IMR-90 (cell line): Measurements from ENCODE around the gene ARPC5L. TPM values are rescaled to one million over a fixed set of nuclear protein-coding genes. Genes with fewer than 3 reads are reported as not detected.

Source experiments
- ATAC-seq: fragments of 200-7000 bp; cut with Tn5 transposase; 2 replicates; pipeline ENCODE4 v1.9.1; 2020; ENCODE audit warnings: low read depth, mild to moderate bottlenecking, moderate library complexity
- BruUV-seq: library from RNA; stranded (reverse); fragments of 400-500 nt; replicated peaks from 2 replicates; lab custom pipeline; 2021; lab: Mats Ljungman, UMichigan
- CTCF ChIA-PET: fragments of 300-600 bp; formaldehyde crosslinking; extraction: SDS; loops from one replicate; lab custom pipeline; 2021; ENCODE audit warnings: antibody characterized with exemption; lab: Yijun Ruan, JAX
- POLR2A ChIA-PET: fragments of 300-600 bp; sonication (Branson Sonifier 250); formaldehyde crosslinking; loops from one replicate; lab custom pipeline; 2022; ENCODE audit warnings: antibody characterized with exemption; ENCODE audit not compliant: unreplicated experiment; lab: Charles Lee
- DNase-seq: peaks from one replicate; pipeline ENCODE4 v3.0.0; 2013
- H2AFZ ChIP-seq: replicated peaks from 2 replicates; pipeline ENCODE3; 2013; ENCODE audit warnings: low read length, mild to moderate bottlenecking; ENCODE audit not compliant: poor library complexity
- H2AK5ac ChIP-seq: 2 replicates; pipeline ENCODE4 v1.6.1; 2013; ENCODE audit warnings: low read depth, low read length, inconsistent platforms
- H2AK9ac ChIP-seq: replicated peaks from 2 replicates; pipeline ENCODE3; 2013; ENCODE audit warnings: mild to moderate bottlenecking, low read depth, low read length, moderate library complexity; ENCODE audit not compliant: poor library complexity
- H2BK120ac ChIP-seq: 2 replicates; pipeline ENCODE4 v1.6.1; 2013; ENCODE audit warnings: low read depth, low read length, inconsistent platforms
- H2BK15ac ChIP-seq: 3 replicates; pipeline ENCODE4 v1.6.1; 2013; ENCODE audit warnings: low read depth, low read length, inconsistent platforms
- H2BK20ac ChIP-seq: 2 replicates; pipeline ENCODE4 v1.6.1; 2013; ENCODE audit warnings: low read depth, mild to moderate bottlenecking, inconsistent platforms, low read length, moderate library complexity
- H2BK5ac ChIP-seq: 2 replicates; pipeline ENCODE4 v1.6.1; 2013; ENCODE audit warnings: mild to moderate bottlenecking, low read depth, low read length, inconsistent platforms; ENCODE audit not compliant: poor library complexity, severe bottlenecking
- H3K14ac ChIP-seq: replicated peaks from 2 replicates; pipeline ENCODE4 v1.6.1; 2013; ENCODE audit warnings: low read depth, low read length, inconsistent platforms
- H3K18ac ChIP-seq: 2 replicates; pipeline ENCODE4 v1.6.1; 2013; ENCODE audit warnings: low read depth, low read length, control low read depth
- H3K23ac ChIP-seq: 2 replicates; pipeline ENCODE4 v1.6.1; 2013; ENCODE audit warnings: low read depth, low read length, inconsistent platforms
- H3K27ac ChIP-seq: 2 replicates; pipeline ENCODE4 v1.5.1; 2013; ENCODE audit warnings: mild to moderate bottlenecking, control low read depth, low read length; ENCODE audit not compliant: insufficient read depth
- H3K27me3 ChIP-seq: 2 replicates; pipeline ENCODE4 v1.6.1; 2013; ENCODE audit warnings: low read length; ENCODE audit not compliant: control insufficient read depth, insufficient read depth
- H3K36me3 ChIP-seq: 2 replicates; pipeline ENCODE4 v1.6.1; 2013; ENCODE audit warnings: low read length, mixed read lengths; ENCODE audit not compliant: control insufficient read depth, insufficient read depth
- H3K4ac ChIP-seq: 2 replicates; pipeline ENCODE4 v1.6.1; 2013; ENCODE audit warnings: low read depth, low read length, inconsistent platforms
- H3K4me1 ChIP-seq: 2 replicates; pipeline ENCODE4 v1.6.1; 2013; ENCODE audit warnings: low read length, mixed read lengths; ENCODE audit not compliant: control insufficient read depth, insufficient read depth
- H3K4me2 ChIP-seq: 2 replicates; pipeline ENCODE4 v1.6.1; 2013; ENCODE audit warnings: low read depth, mild to moderate bottlenecking, control low read depth, low read length, moderate library complexity
- H3K4me3 ChIP-seq: 2 replicates; pipeline ENCODE4 v1.5.1; 2013; ENCODE audit warnings: low read depth, mild to moderate bottlenecking, control low read depth, low read length, moderate library complexity; ENCODE audit not compliant: insufficient read depth
- H3K56ac ChIP-seq: 2 replicates; pipeline ENCODE4 v1.6.1; 2013; ENCODE audit warnings: low read length, inconsistent platforms; ENCODE audit not compliant: insufficient read depth; ENCODE audit errors: extremely low read depth
- H3K79me1 ChIP-seq, 2 experiments: 2 replicates each; pipeline ENCODE4 v1.6.1; 2013; ENCODE audit warnings: low read length in 2 of 2, inconsistent platforms in 1 of 2, low read depth in 1 of 2
- H3K9ac ChIP-seq: 2 replicates; pipeline ENCODE4 v1.6.1; 2013; ENCODE audit warnings: low read depth, low read length, control low read depth
- H3K9me1 ChIP-seq: 2 replicates; pipeline ENCODE4 v1.6.1; 2013; ENCODE audit warnings: low read length, inconsistent platforms; ENCODE audit not compliant: insufficient read depth
- H3K9me3 ChIP-seq: 2 replicates; pipeline ENCODE4 v1.6.1; 2013; ENCODE audit warnings: low read length; ENCODE audit not compliant: control insufficient read depth, insufficient read depth
- H4K20me1 ChIP-seq: 2 replicates; pipeline ENCODE4 v1.6.1; 2013; ENCODE audit warnings: low read length, inconsistent platforms; ENCODE audit not compliant: insufficient read depth
- H4K5ac ChIP-seq: 2 replicates; pipeline ENCODE4 v1.6.1; 2013; ENCODE audit warnings: mild to moderate bottlenecking, low read depth, low read length, control low read depth
- H4K8ac ChIP-seq, 2 experiments: 2 replicates each; pipeline ENCODE4 v1.6.1; 2013; ENCODE audit warnings: low read depth in 2 of 2, low read length in 2 of 2, control low read depth in 1 of 2, inconsistent platforms in 1 of 2
- H4K91ac ChIP-seq: 2 replicates; pipeline ENCODE4 v1.6.1; 2013; ENCODE audit warnings: low read depth, low read length, inconsistent platforms; ENCODE audit not compliant: insufficient read depth
- MAZ ChIP-seq: IDR thresholded peaks from 2 replicates; pipeline ENCODE4 v1.6.1; 2012; ENCODE audit warnings: low read depth, mild to moderate bottlenecking, low read length, improper control_type of control experiment, moderate library complexity, borderline replicate concordance
- SMC3 ChIP-seq: fragments of 150-350 bp; IDR thresholded peaks from 2 replicates; pipeline ENCODE4 v1.6.1; 2016; ENCODE audit warnings: low read depth, mild to moderate bottlenecking, antibody characterized with exemption, low read length, moderate library complexity
- USF2 ChIP-seq: fragments of 150-350 bp; IDR thresholded peaks from 2 replicates; pipeline ENCODE4 v1.6.1; 2017; ENCODE audit warnings: mild to moderate bottlenecking, antibody characterized with exemption, low read length, low read depth
- WGBS, 2 experiments: methylation state at CpG; one replicate each; pipeline versions ENCODE4 v1.1.5 to v1.1.7; 2013; ENCODE audit warnings: missing lambda C conversion rate in 2 of 2; ENCODE audit not compliant: insufficient read length in 1 of 2; ENCODE audit errors: extremely low coverage in 2 of 2; 5-methylcytosine and 5-hydroxymethylcytosine counted together
- dilution Hi-C: fragments of 300-500 bp; cut with HindIII; formaldehyde crosslinking; loops from one replicate; pipeline ENCODE4 v1.14.3; 2018; ENCODE audit warnings: low sequenced_read_pairs; ENCODE audit not compliant: unreplicated experiment
- in situ Hi-C: fragments of 300-500 bp; cut with MboI; formaldehyde crosslinking; loops from 3 replicates; pipeline ENCODE4 v1.14.3; 2019; ENCODE audit warnings: low sequenced_read_pairs, inconsistent platforms, mixed read lengths
- intact Hi-C: fragments of 100-400 bp; cut with micrococcal nuclease; formaldehyde crosslinking; loops from 2 replicates; pipeline ENCODE4 v1.10.0; 2022
- polyA plus RNA-seq, 3 experiments: library from polyadenylated mRNA; depleted of rRNA; stranded (reverse); fragments of >200 nt; gene quantifications; 2 replicates each; pipeline ENCODE4 v1.2.3, GENCODE V29; 2012; ENCODE audit warnings: low replicate concordance in 1 of 3
- total RNA-seq: library from RNA; depleted of rRNA; stranded (reverse); fragments of >200 nt; gene quantifications from 2 replicates; pipeline ENCODE4 v1.2.3, GENCODE V29; 2012

The ARPC5L gene
- total and polyA plus RNA-seq, 2 of the 4 experiments (the other 2 are of a cell fraction), result 11.1 to 53.8 TPM

GRCh38 chr9:124843456-124844034, 18.4 kb upstream of the ARPC5L start:
- CTCF ChIA-PET, result interaction anchor here (2.3 kb wide), 1 partner anchor 9 kb away, joined by 9 read pairs; the partner anchor contains the start of gene WDR38
- H2AFZ ChIP-seq, result no peak overlapping the region

More at GRCh38 chr9:124843456-124844034, 18.4 kb upstream of the ARPC5L start:
- Histone ChIP-seq H3K18ac (no peak overlapping the region), H4K5ac (no peak overlapping the region), H3K9me3 (no peaks in the 10 kb centered on the region), H3K9me1 (no peaks in the 10 kb centered on the region), H3K9ac (no peak overlapping the region), H2AK5ac (no peak overlapping the region), H2BK5ac (no peak overlapping the region), H2BK120ac (no peak overlapping the region), H3K4me3 (no peak overlapping the region), H3K4me2 (no peak overlapping the region), H3K4ac (no peak overlapping the region), H4K20me1 (no peaks in the 10 kb centered on the region), H3K56ac (no peak overlapping the region), H3K79me1 (no peaks in the 10 kb centered on the region), H2AK9ac (no peak overlapping the region), H3K27me3 (no peaks in the 10 kb centered on the region), H4K8ac (no peak overlapping the region), H3K27ac (no peak overlapping the region), H3K23ac (no peak overlapping the region), H3K36me3 (no peaks in the 10 kb centered on the region), H3K14ac (no peak overlapping the region), H2BK20ac (no peak overlapping the region), H4K91ac (no peak overlapping the region), H3K4me1 (no peaks in the 10 kb centered on the region), H2BK15ac (no peak overlapping the region)
- POLR2A ChIA-PET, result no interaction called here
- no TSS peak for BruUV-seq
- dilution Hi-C loops, result no loop called here
- ATAC-seq (no peak), DNase-seq (no peak)
- intact Hi-C loops, result no loop called here
- in situ Hi-C loops, result no loop called here
- 80% methylated on average over 2 of the region's 11 CpGs; no CpG with 5 or more reads in 1 of the 2 experiments for WGBS, 2 experiments
- TF ChIP-seq USF2, result no peak
- TF ChIP-seq MAZ, result no peak
- no peak for TF ChIP-seq SMC3
